IMR-90 (cell line): Measurements from ENCODE around the gene KLHL29. TPM values are rescaled to one million over a fixed set of nuclear protein-coding genes. Genes with fewer than 3 reads are reported as not detected.

ENCODE experiments used
- ATAC-seq: fragments of 200-7000 bp; cut with Tn5 transposase; 2 replicates; pipeline ENCODE4 v1.9.1; 2020; ENCODE audit warnings: low read depth, mild to moderate bottlenecking, moderate library complexity
- BruUV-seq: library from RNA; stranded (reverse); fragments of 400-500 nt; replicated peaks from 2 replicates; lab custom pipeline; 2021; lab: Mats Ljungman, UMichigan
- CTCF ChIA-PET: fragments of 300-600 bp; formaldehyde crosslinking; extraction: SDS; loops from one replicate; lab custom pipeline; 2021; ENCODE audit warnings: antibody characterized with exemption; lab: Yijun Ruan, JAX
- POLR2A ChIA-PET: fragments of 300-600 bp; sonication (Branson Sonifier 250); formaldehyde crosslinking; loops from one replicate; lab custom pipeline; 2022; ENCODE audit warnings: antibody characterized with exemption; ENCODE audit not compliant: unreplicated experiment; lab: Charles Lee
- DNase-seq: peaks from one replicate; pipeline ENCODE4 v3.0.0; 2013
- H2AFZ ChIP-seq: replicated peaks from 2 replicates; pipeline ENCODE3; 2013; ENCODE audit warnings: low read length, mild to moderate bottlenecking; ENCODE audit not compliant: poor library complexity
- H2AK5ac ChIP-seq: 2 replicates; pipeline ENCODE4 v1.6.1; 2013; ENCODE audit warnings: low read depth, low read length, inconsistent platforms
- H2AK9ac ChIP-seq: replicated peaks from 2 replicates; pipeline ENCODE3; 2013; ENCODE audit warnings: mild to moderate bottlenecking, low read depth, low read length, moderate library complexity; ENCODE audit not compliant: poor library complexity
- H2BK120ac ChIP-seq: 2 replicates; pipeline ENCODE4 v1.6.1; 2013; ENCODE audit warnings: low read depth, low read length, inconsistent platforms
- H2BK15ac ChIP-seq: 3 replicates; pipeline ENCODE4 v1.6.1; 2013; ENCODE audit warnings: low read depth, low read length, inconsistent platforms
- H2BK20ac ChIP-seq: 2 replicates; pipeline ENCODE4 v1.6.1; 2013; ENCODE audit warnings: low read depth, mild to moderate bottlenecking, inconsistent platforms, low read length, moderate library complexity
- H2BK5ac ChIP-seq: 2 replicates; pipeline ENCODE4 v1.6.1; 2013; ENCODE audit warnings: mild to moderate bottlenecking, low read depth, low read length, inconsistent platforms; ENCODE audit not compliant: poor library complexity, severe bottlenecking
- H3K14ac ChIP-seq: replicated peaks from 2 replicates; pipeline ENCODE4 v1.6.1; 2013; ENCODE audit warnings: low read depth, low read length, inconsistent platforms
- H3K18ac ChIP-seq: 2 replicates; pipeline ENCODE4 v1.6.1; 2013; ENCODE audit warnings: low read depth, low read length, control low read depth
- H3K23ac ChIP-seq: 2 replicates; pipeline ENCODE4 v1.6.1; 2013; ENCODE audit warnings: low read depth, low read length, inconsistent platforms
- H3K27ac ChIP-seq: 2 replicates; pipeline ENCODE4 v1.5.1; 2013; ENCODE audit warnings: mild to moderate bottlenecking, control low read depth, low read length; ENCODE audit not compliant: insufficient read depth
- H3K27me3 ChIP-seq: 2 replicates; pipeline ENCODE4 v1.6.1; 2013; ENCODE audit warnings: low read length; ENCODE audit not compliant: control insufficient read depth, insufficient read depth
- H3K36me3 ChIP-seq: 2 replicates; pipeline ENCODE4 v1.6.1; 2013; ENCODE audit warnings: low read length, mixed read lengths; ENCODE audit not compliant: control insufficient read depth, insufficient read depth
- H3K4ac ChIP-seq: 2 replicates; pipeline ENCODE4 v1.6.1; 2013; ENCODE audit warnings: low read depth, low read length, inconsistent platforms
- H3K4me1 ChIP-seq: 2 replicates; pipeline ENCODE4 v1.6.1; 2013; ENCODE audit warnings: low read length, mixed read lengths; ENCODE audit not compliant: control insufficient read depth, insufficient read depth
- H3K4me2 ChIP-seq: 2 replicates; pipeline ENCODE4 v1.6.1; 2013; ENCODE audit warnings: low read depth, mild to moderate bottlenecking, control low read depth, low read length, moderate library complexity
- H3K4me3 ChIP-seq: 2 replicates; pipeline ENCODE4 v1.5.1; 2013; ENCODE audit warnings: low read depth, mild to moderate bottlenecking, control low read depth, low read length, moderate library complexity; ENCODE audit not compliant: insufficient read depth
- H3K56ac ChIP-seq: 2 replicates; pipeline ENCODE4 v1.6.1; 2013; ENCODE audit warnings: low read length, inconsistent platforms; ENCODE audit not compliant: insufficient read depth; ENCODE audit errors: extremely low read depth
- H3K79me1 ChIP-seq, 2 experiments: 2 replicates each; pipeline ENCODE4 v1.6.1; 2013; ENCODE audit warnings: low read length in 2 of 2, inconsistent platforms in 1 of 2, low read depth in 1 of 2
- H3K9ac ChIP-seq: 2 replicates; pipeline ENCODE4 v1.6.1; 2013; ENCODE audit warnings: low read depth, low read length, control low read depth
- H3K9me1 ChIP-seq: 2 replicates; pipeline ENCODE4 v1.6.1; 2013; ENCODE audit warnings: low read length, inconsistent platforms; ENCODE audit not compliant: insufficient read depth
- H3K9me3 ChIP-seq: 2 replicates; pipeline ENCODE4 v1.6.1; 2013; ENCODE audit warnings: low read length; ENCODE audit not compliant: control insufficient read depth, insufficient read depth
- H4K20me1 ChIP-seq: 2 replicates; pipeline ENCODE4 v1.6.1; 2013; ENCODE audit warnings: low read length, inconsistent platforms; ENCODE audit not compliant: insufficient read depth
- H4K5ac ChIP-seq: 2 replicates; pipeline ENCODE4 v1.6.1; 2013; ENCODE audit warnings: mild to moderate bottlenecking, low read depth, low read length, control low read depth
- H4K8ac ChIP-seq, 2 experiments: 2 replicates each; pipeline ENCODE4 v1.6.1; 2013; ENCODE audit warnings: low read depth in 2 of 2, low read length in 2 of 2, control low read depth in 1 of 2, inconsistent platforms in 1 of 2
- H4K91ac ChIP-seq: 2 replicates; pipeline ENCODE4 v1.6.1; 2013; ENCODE audit warnings: low read depth, low read length, inconsistent platforms; ENCODE audit not compliant: insufficient read depth
- BHLHE40 ChIP-seq: fragments of 150-350 bp; IDR thresholded peaks from 2 replicates; pipeline ENCODE4 v1.6.1; 2016; ENCODE audit warnings: mild to moderate bottlenecking, low read depth, low read length
- CEBPB ChIP-seq: IDR thresholded peaks from 2 replicates; pipeline ENCODE4 v1.6.1; 2012; ENCODE audit warnings: low read depth, low read length, improper control_type of control experiment
- CHD1 ChIP-seq: IDR thresholded peaks from 2 replicates; pipeline ENCODE4 v1.6.1; 2012; ENCODE audit warnings: low read depth, low read length, improper control_type of control experiment
- CTCF ChIP-seq: conservative IDR thresholded peaks from 2 replicates; pipeline ENCODE4 v1.5.1; 2012; ENCODE audit warnings: mild to moderate bottlenecking, low read depth, low read length, improper control_type of control experiment
- ELK1 ChIP-seq: fragments of 150-350 bp; IDR thresholded peaks from 2 replicates; pipeline ENCODE4 v1.6.1; 2016; ENCODE audit warnings: low read depth, mild to moderate bottlenecking, low read length, moderate library complexity, borderline replicate concordance
- FOS ChIP-seq: fragments of 150-350 bp; IDR thresholded peaks from 2 replicates; pipeline ENCODE4 v1.6.1; 2016; ENCODE audit warnings: low read depth, low read length
- MAFK ChIP-seq: IDR thresholded peaks from 2 replicates; pipeline ENCODE4 v1.6.1; 2012; ENCODE audit warnings: low read depth, low read length, improper control_type of control experiment
- MAZ ChIP-seq: IDR thresholded peaks from 2 replicates; pipeline ENCODE4 v1.6.1; 2012; ENCODE audit warnings: low read depth, mild to moderate bottlenecking, low read length, improper control_type of control experiment, moderate library complexity, borderline replicate concordance
- MXI1 ChIP-seq: IDR thresholded peaks from 2 replicates; pipeline ENCODE4 v1.6.1; 2012; ENCODE audit warnings: low read depth, mild to moderate bottlenecking, low read length, moderate library complexity, borderline replicate concordance
- NFE2L2 ChIP-seq: fragments of 150-350 bp; IDR thresholded peaks from 2 replicates; pipeline ENCODE4 v1.6.1; 2016; ENCODE audit warnings: low read depth, mild to moderate bottlenecking, low read length
- POLR2A ChIP-seq: IDR thresholded peaks from 2 replicates; pipeline ENCODE4 v1.6.1; 2012; ENCODE audit warnings: mild to moderate bottlenecking, low read depth, low read length
- RAD21 ChIP-seq: IDR thresholded peaks from 2 replicates; pipeline ENCODE4 v1.6.1; 2012; ENCODE audit warnings: low read length, improper control_type of control experiment
- RCOR1 ChIP-seq: IDR thresholded peaks from 2 replicates; pipeline ENCODE4 v1.6.1; 2012; ENCODE audit warnings: mild to moderate bottlenecking, low read length, improper control_type of control experiment; ENCODE audit not compliant: insufficient replicate concordance
- RFX5 ChIP-seq: IDR thresholded peaks from 2 replicates; pipeline ENCODE4 v1.8.0; 2012; ENCODE audit warnings: low read depth, mild to moderate bottlenecking, low read length, moderate library complexity
- SMC3 ChIP-seq: fragments of 150-350 bp; IDR thresholded peaks from 2 replicates; pipeline ENCODE4 v1.6.1; 2016; ENCODE audit warnings: low read depth, mild to moderate bottlenecking, antibody characterized with exemption, low read length, moderate library complexity
- USF2 ChIP-seq: fragments of 150-350 bp; IDR thresholded peaks from 2 replicates; pipeline ENCODE4 v1.6.1; 2017; ENCODE audit warnings: mild to moderate bottlenecking, antibody characterized with exemption, low read length, low read depth
- WGBS, 2 experiments: methylation state at CpG; one replicate each; pipeline versions ENCODE4 v1.1.5 to v1.1.7; 2013; ENCODE audit warnings: missing lambda C conversion rate in 2 of 2; ENCODE audit not compliant: insufficient read length in 1 of 2; ENCODE audit errors: extremely low coverage in 2 of 2; 5-methylcytosine and 5-hydroxymethylcytosine counted together
- dilution Hi-C: fragments of 300-500 bp; cut with HindIII; formaldehyde crosslinking; loops from one replicate; pipeline ENCODE4 v1.14.3; 2018; ENCODE audit warnings: low sequenced_read_pairs; ENCODE audit not compliant: unreplicated experiment
- in situ Hi-C: fragments of 300-500 bp; cut with MboI; formaldehyde crosslinking; loops from 3 replicates; pipeline ENCODE4 v1.14.3; 2019; ENCODE audit warnings: low sequenced_read_pairs, inconsistent platforms, mixed read lengths
- intact Hi-C: fragments of 100-400 bp; cut with micrococcal nuclease; formaldehyde crosslinking; loops from 2 replicates; pipeline ENCODE4 v1.10.0; 2022
- polyA plus RNA-seq, 3 experiments: library from polyadenylated mRNA; depleted of rRNA; stranded (reverse); fragments of >200 nt; gene quantifications; 2 replicates each; pipeline ENCODE4 v1.2.3, GENCODE V29; 2012; ENCODE audit warnings: low replicate concordance in 1 of 3
- total RNA-seq: library from RNA; depleted of rRNA; stranded (reverse); fragments of >200 nt; gene quantifications from 2 replicates; pipeline ENCODE4 v1.2.3, GENCODE V29; 2012

KLHL29 gene
- total and polyA plus RNA-seq, 2 of the 4 experiments (the other 2 are of a cell fraction) = 2.0 to 8.0 TPM

- Histone ChIP-seq H2AK5ac (no peak overlapping the region; the same call in none of the 2 replicates), H3K4ac (no peak overlapping the region), H3K14ac (no peak overlapping the region), H3K27me3 (no peaks in the 10 kb centered on the region), H3K9me1 (peaks cover 7% of the 10 kb centered on the region; the same call in 1 of the 2 replicates), H2AFZ (no peak overlapping the region), H3K36me3 (no peaks in the 10 kb centered on the region), H2BK120ac (no peak overlapping the region), H4K8ac (no peak overlapping the region), H3K18ac (no peak overlapping the region), H4K91ac (no peak overlapping the region), H3K27ac (no peak overlapping the region), H3K4me2 (no peak overlapping the region), H2BK5ac (no peak overlapping the region), H2AK9ac (no peak overlapping the region), H3K56ac (no peak overlapping the region), H3K23ac (no peak overlapping the region), H4K5ac (no peak overlapping the region), H3K4me3 (no peak overlapping the region), H3K79me1 (peaks cover 5 to 7% of the 10 kb centered on the region in 2 experiments; a peak in 2 of 4 replicates), H3K4me1 (peaks cover 4% of the 10 kb centered on the region; the same call in 1 of the 2 replicates), H2BK15ac (no peak overlapping the region), H3K9me3 (peaks cover 9% of the 10 kb centered on the region), H4K20me1 (peaks cover 5% of the 10 kb centered on the region; the same call in 1 of the 2 replicates), H3K9ac (no peak overlapping the region), H2BK20ac (no peak overlapping the region)
- intact Hi-C loops (no loop called here), dilution Hi-C loops (no loop called here), in situ Hi-C loops (no loop called here)
- ATAC-seq = no peak
- WGBS, 2 experiments = 100% methylated on average over 2 of the region's 12 CpGs; no CpG with 5 or more reads in 1 of the 2 experiments
- BruUV-seq = no TSS peak
- no peak for DNase-seq
- ChIA-PET CTCF (no interaction called here), POLR2A (no interaction called here)
- TF ChIP-seq CTCF (no peak), SMC3 (no peak), CHD1 (no peak), MAZ (no peak), MAFK (no peak), POLR2A (no peak), BHLHE40 (no peak), MXI1 (no peak), USF2 (no peak), ELK1 (no peak), CEBPB (no peak), FOS (no peak), RFX5 (no peak), NFE2L2 (no peak), RAD21 (no peak), RCOR1 (no peak)
These were observed 218.6 kb downstream of the KLHL29 start for GRCh38 chr2:23603581-23603980.
